22Rv1 (cell line): Measurements from ENCODE around the gene FGFBP1.

Experiments used
- H3K27ac ChIP-seq: fragments of 450-650 bp; 2 replicates; pipeline ENCODE4 v1.5.1; 2017
- CTCF ChIP-seq: fragments of 450-650 bp; IDR thresholded peaks from 2 replicates; pipeline ENCODE4 v1.5.1; 2017; ENCODE audit warnings: mild to moderate bottlenecking
- ZFX ChIP-seq: fragments of 450-650 bp; IDR thresholded peaks from 2 replicates; pipeline ENCODE4 v1.6.1; 2017; ENCODE audit warnings: antibody characterized with exemption, borderline replicate concordance

Gene FGFBP1

DNA sequence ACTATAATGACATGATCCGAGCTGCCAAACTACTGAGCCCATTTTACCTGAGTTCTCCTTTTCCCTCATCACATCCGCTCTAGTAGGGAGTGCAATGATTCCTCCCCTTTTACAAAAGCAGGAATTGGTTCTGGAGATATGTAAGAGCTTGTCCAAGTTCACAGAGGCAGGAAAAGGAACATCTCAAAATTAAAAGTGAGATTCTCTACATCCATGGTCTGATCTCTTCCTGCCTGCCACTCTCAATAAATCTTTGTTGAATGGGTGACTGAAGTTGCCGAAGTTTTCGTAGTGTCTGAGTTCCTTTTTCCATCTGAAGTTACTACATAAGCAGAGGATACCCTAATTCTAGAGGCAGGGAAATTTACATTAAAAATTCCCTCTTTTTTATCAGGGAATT, at the start of gene FGFBP1:
Gene FGFBP1 (minus strand): TSS at position 101 of the 400 bp plus-strand sequence. CDS start 2,108 bp downstream, outside the sequence.
- H3K27ac ChIP-seq = no peak within 1 kb of the TSS
- TF ChIP-seq ZFX (no peak), CTCF (no peak)

DNA sequence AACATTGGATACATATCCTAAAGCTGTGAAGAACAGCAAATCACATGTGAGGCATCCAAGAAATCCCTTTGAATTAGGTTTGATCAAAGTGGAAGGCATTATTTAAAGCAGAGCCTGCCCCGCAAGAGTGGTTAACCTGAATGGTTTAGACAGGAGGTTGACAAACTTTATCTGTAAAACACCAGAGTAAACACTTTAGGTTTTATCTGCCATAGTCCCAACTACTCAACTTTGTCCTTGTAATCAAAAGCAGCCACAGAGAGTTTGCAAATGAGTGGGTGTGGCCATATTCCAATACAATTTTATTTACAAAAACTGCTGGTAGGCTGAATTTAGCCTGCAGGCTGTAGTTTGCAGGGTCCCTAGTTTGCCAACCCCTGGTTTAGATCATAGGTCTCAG, 49.7 kb upstream of the FGFBP1 start:
- TF ChIP-seq ZFX = no peak
- TF ChIP-seq CTCF = no peak
- no peak overlapping the region for H3K27ac ChIP-seq

GRCh38 chr4:15986907-15987306, 48.4 kb upstream of the FGFBP1 start:
- TF ChIP-seq CTCF (no peak), ZFX (no peak)
- H3K27ac ChIP-seq = no peak overlapping the region

- H3K27ac ChIP-seq = no peak overlapping the region
Measured at GRCh38 chr4:15983610-15984009, 45.1 kb upstream of the FGFBP1 start.

GRCh38 chr4:15982842-15983524, 44.4 kb upstream of the FGFBP1 start:
- no peak overlapping the region for H3K27ac ChIP-seq
- no peak for TF ChIP-seq ZFX
- TF ChIP-seq CTCF = no peak

More at GRCh38 chr4:15983610-15984009, 45.1 kb upstream of the FGFBP1 start:
- no peak for TF ChIP-seq CTCF
- TF ChIP-seq ZFX = no peak

DNA sequence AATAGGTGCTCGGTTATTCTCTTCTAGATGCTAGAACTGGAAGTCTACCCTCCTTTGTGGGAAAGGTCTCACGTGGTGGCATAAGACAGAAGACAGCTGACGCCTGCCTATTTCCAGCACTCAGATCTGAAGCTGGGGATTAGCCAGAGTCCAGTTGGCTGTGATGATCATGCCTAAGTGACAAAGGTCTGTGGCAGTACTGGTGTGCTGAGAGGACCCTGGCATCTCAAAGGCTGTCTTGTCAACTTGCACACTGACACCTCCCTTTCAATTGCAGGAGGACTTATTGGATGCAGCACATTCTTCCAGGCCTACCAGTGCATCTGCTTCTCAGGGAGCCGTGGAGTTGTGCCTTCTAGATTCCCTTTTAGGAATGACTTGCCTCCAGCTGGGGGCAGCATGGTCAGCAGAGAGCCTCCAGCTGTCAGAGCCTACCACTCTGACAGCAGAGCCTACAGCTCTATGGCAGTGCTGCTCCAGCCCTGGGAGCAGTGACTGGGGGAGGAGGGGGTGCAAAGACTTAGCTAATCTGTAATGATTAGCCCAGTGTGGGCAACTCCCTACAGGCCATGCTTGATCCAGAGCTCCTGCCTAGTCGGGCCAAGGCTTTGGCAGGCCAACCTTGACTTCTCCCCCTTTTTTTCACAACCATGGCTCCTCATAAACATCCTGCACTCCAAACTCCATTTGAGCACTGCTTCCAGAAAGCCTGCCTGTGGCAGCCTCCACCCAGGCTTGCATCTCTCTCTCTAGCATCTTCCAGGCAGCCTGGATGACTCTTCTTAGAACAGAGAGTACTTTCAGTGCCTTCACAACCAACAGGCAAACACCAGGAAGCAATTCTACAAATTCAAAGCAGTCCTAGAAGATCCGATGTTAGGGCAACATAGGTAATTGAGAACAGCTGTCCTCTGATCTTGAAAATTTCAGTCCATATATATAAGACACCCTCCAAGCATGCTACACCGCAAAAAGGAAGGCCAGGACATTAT, 38.2 kb upstream of the FGFBP1 start:
- no peak overlapping the region for H3K27ac ChIP-seq
- no peak for TF ChIP-seq CTCF
